Heart left ventricle (tissue), 13 donors: ENCODE data around the gene CALML6.

Experiments used
- POLR2A ChIP-seq, 2 donors: fragments of 450-650 bp; IDR thresholded peaks; one replicate each; pipeline ENCODE4 v1.6.1; 2017; ENCODE audit warnings: antibody characterized with exemption in 2 of 2, mild to moderate bottlenecking in 2 of 2, moderate library complexity in 2 of 2
- TF ChIP-seq, protein P1 (sequence below), 12 donors: fragments of 200-600 bp; sonication (generic) in 4 of 12; IDR thresholded peaks; one replicate each; pipeline versions ENCODE4 v1.5.0 to v1.8.0; 2018 to 2022; ENCODE audit warnings: antibody characterized with exemption in 12 of 12, mild to moderate bottlenecking in 5 of 12
- donor health status: ischemic (EF 13 %, LVEDD 7.1; RV severe dilation, severe dysfunction).
- donor health status: DM: no; HTN: yes; CAD: no.
- donor health status: DM: no; HTN: no; CAD: no.
- donor health status: ischemic (EF 25% LVEDD 6.9; RV normal size, moderate dysfunction).
- donor health status: ischemic (EF 25% LVEDD 5.7; RV mildly dilated, moderate dysfunction).
- donor health status: ischemic (EF 35%, LVEDD 5.7; RV mildly dilated, moderate dysfunction).
- donor health status: nonischemic (EF 11% LVEDD 7.7; RV severe dilation, severe dysfunction).
- donor health status: DM: yes; HTN: yes; CAD: no.
- donor health status: PGD.
- donor health status: ischemic (EF 29% LVEDD 5.4; RV normal size, mild dysfunction).
- donor health status: nonischemic (EF 23%, LVEDD 6.1; RV moderate dilation, normal function).

DNA sequence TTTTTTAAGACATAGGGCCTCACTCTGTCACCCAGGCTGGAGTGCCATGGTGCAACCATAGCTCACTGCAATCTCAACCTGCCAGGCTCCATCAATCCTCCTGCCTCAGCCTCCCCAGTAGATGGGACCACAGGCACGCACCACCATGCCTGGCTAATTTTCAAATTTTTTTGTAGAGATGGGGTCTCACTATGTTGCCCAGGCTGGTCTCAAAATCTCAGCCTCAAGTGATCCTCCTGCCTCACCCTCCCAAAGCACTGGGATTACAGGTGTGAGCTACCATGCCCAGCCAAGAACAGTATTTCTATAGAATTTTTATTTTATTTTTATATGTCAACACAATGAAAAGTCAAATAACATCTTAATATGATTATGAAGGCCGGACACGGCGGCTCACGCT lies 35.1 kb upstream of the CALML6 start:
- TF ChIP-seq, protein P1, sequence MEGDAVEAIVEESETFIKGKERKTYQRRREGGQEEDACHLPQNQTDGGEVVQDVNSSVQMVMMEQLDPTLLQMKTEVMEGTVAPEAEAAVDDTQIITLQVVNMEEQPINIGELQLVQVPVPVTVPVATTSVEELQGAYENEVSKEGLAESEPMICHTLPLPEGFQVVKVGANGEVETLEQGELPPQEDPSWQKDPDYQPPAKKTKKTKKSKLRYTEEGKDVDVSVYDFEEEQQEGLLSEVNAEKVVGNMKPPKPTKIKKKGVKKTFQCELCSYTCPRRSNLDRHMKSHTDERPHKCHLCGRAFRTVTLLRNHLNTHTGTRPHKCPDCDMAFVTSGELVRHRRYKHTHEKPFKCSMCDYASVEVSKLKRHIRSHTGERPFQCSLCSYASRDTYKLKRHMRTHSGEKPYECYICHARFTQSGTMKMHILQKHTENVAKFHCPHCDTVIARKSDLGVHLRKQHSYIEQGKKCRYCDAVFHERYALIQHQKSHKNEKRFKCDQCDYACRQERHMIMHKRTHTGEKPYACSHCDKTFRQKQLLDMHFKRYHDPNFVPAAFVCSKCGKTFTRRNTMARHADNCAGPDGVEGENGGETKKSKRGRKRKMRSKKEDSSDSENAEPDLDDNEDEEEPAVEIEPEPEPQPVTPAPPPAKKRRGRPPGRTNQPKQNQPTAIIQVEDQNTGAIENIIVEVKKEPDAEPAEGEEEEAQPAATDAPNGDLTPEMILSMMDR (IDR thresholded peaks at IDR 0.05): no peak
- TF ChIP-seq POLR2A (IDR thresholded peaks at IDR 0.05): no peak
